Stimulated activated CD8-positive, alpha-beta memory T cell treated with anti-CD3 and anti-CD28 coated beads, Interleukin-4, amount 100 ng/mL, for 4 hours (primary cell): ENCODE measurements around the gene UNC45A.

Source experiments
- DNase-seq, 2 donors: peaks; one replicate each; pipeline ENCODE4 v3.0.0-alpha.2; 2020; ENCODE audit warnings: low read depth in 2 of 2, low spot score in 1 of 2

UNC45A gene

DNA sequence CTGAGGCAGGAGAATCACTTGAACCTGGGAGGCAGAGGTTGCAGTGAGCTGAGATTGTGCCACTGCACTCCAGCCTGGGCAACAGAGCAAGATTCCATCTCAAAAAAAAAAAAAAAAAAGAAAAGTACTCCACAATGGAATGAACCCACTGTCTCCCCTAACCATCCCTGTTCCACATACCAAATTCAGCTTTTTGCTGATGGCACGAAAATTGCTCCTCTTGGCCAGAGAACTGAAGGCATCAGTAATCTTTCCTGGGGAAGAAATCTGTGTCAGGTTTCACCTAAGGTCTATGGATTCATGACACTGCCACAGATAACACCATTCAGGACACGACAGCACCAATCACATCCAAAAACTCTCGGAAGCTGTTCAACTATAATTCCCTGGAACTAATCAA, 66.1 kb downstream of the UNC45A start:
- DNase-seq = no peak
